H9 (cell line): Measurements from ENCODE around the gene TSPAN2. TPM values are rescaled to one million over a fixed set of nuclear protein-coding genes. Genes with fewer than 3 reads are reported as not detected.

Experiments
- DNase-seq: peaks from one replicate; pipeline ENCODE4 v3.0.0-alpha.2; 2017
- H2AFZ ChIP-seq: one replicate; pipeline ENCODE4 v1.6.1; 2013; ENCODE audit warnings: mild to moderate bottlenecking, low read length, control low read depth, moderate library complexity
- H2AK5ac ChIP-seq: 2 replicates; pipeline ENCODE4 v1.6.1; 2013; ENCODE audit warnings: low read length, control low read depth, mixed read lengths; ENCODE audit not compliant: insufficient read length
- H2BK120ac ChIP-seq: one replicate; pipeline ENCODE4 v1.6.1; 2013; ENCODE audit warnings: low read depth, mild to moderate bottlenecking, low read length, control low read depth, inconsistent platforms; ENCODE audit not compliant: poor library complexity, severe bottlenecking
- H2BK12ac ChIP-seq: 2 replicates; pipeline ENCODE4 v1.6.1; 2013; ENCODE audit warnings: low read length, control low read depth, mixed read lengths, low read depth; ENCODE audit not compliant: insufficient read length
- H2BK15ac ChIP-seq: 2 replicates; pipeline ENCODE4 v1.6.1; 2013; ENCODE audit warnings: low read depth, low read length, control low read depth
- H2BK20ac ChIP-seq: one replicate; pipeline ENCODE4 v1.6.1; 2013; ENCODE audit warnings: low read depth, mild to moderate bottlenecking, low read length, control low read depth, inconsistent platforms; ENCODE audit not compliant: poor library complexity, severe bottlenecking
- H2BK5ac ChIP-seq: 2 replicates; pipeline ENCODE4 v1.6.1; 2013; ENCODE audit warnings: low read length, control low read depth, mixed read lengths; ENCODE audit not compliant: insufficient read length
- H3K14ac ChIP-seq: 2 replicates; pipeline ENCODE4 v1.6.1; 2013; ENCODE audit warnings: low read length, control low read depth; ENCODE audit not compliant: insufficient read depth
- H3K18ac ChIP-seq: 2 replicates; pipeline ENCODE4 v1.6.1; 2013; ENCODE audit warnings: low read depth, mild to moderate bottlenecking, mixed read lengths, low read length, control low read depth; ENCODE audit not compliant: insufficient read length
- H3K23ac ChIP-seq: 2 replicates; pipeline ENCODE4 v1.6.1; 2013; ENCODE audit warnings: low read length, control low read depth, mixed read lengths, low read depth; ENCODE audit not compliant: insufficient read length
- H3K23me2 ChIP-seq: 2 replicates; pipeline ENCODE4 v1.6.1; 2013; ENCODE audit warnings: low read depth, mild to moderate bottlenecking, mixed read lengths, low read length, control low read depth; ENCODE audit not compliant: insufficient read length, poor library complexity, severe bottlenecking
- H3K27ac ChIP-seq: 2 replicates; pipeline ENCODE4 v1.5.1; 2013; ENCODE audit warnings: low read length, control low read depth, mixed read lengths, low read depth; ENCODE audit not compliant: insufficient read length
- H3K27me3 ChIP-seq: 2 replicates; pipeline ENCODE4 v1.6.1; 2013; ENCODE audit warnings: low read length, control low read depth, inconsistent platforms; ENCODE audit not compliant: insufficient read depth
- H3K4ac ChIP-seq: 2 replicates; pipeline ENCODE4 v1.6.1; 2013; ENCODE audit warnings: low read depth, mild to moderate bottlenecking, control low read depth, inconsistent platforms, low read length, moderate library complexity
- H3K4me1 ChIP-seq: 2 replicates; pipeline ENCODE4 v1.6.1; 2013; ENCODE audit warnings: low read length, control low read depth, inconsistent platforms; ENCODE audit not compliant: insufficient read depth
- H3K4me2 ChIP-seq: 2 replicates; pipeline ENCODE4 v1.6.1; 2013; ENCODE audit warnings: low read length, control low read depth, mixed read lengths; ENCODE audit not compliant: insufficient read length, insufficient read depth
- H3K56ac ChIP-seq: 2 replicates; pipeline ENCODE4 v1.6.1; 2013; ENCODE audit warnings: low read depth, mild to moderate bottlenecking, mixed read lengths, low read length, control low read depth; ENCODE audit not compliant: insufficient read length
- H3K79me1 ChIP-seq: 2 replicates; pipeline ENCODE4 v1.6.1; 2013; ENCODE audit warnings: low read depth, mild to moderate bottlenecking, moderate library complexity, low read length, control low read depth, inconsistent platforms; ENCODE audit not compliant: insufficient read depth, poor library complexity, severe bottlenecking
- H3K79me2 ChIP-seq: 2 replicates; pipeline ENCODE4 v1.6.1; 2013; ENCODE audit warnings: low read length, control low read depth, inconsistent platforms; ENCODE audit not compliant: insufficient read depth
- H3K9ac ChIP-seq: 2 replicates; pipeline ENCODE4 v1.6.1; 2013; ENCODE audit warnings: low read length, control low read depth, mixed read lengths; ENCODE audit not compliant: insufficient read length; ENCODE audit errors: extremely low read depth
- H3K9me3 ChIP-seq: one replicate; pipeline ENCODE4 v1.6.1; 2013; ENCODE audit warnings: low read depth, low read length, inconsistent platforms; ENCODE audit not compliant: control insufficient read depth
- H3T11ph ChIP-seq: one replicate; pipeline ENCODE4 v1.6.1; 2013; ENCODE audit warnings: mild to moderate bottlenecking, low read length, control low read depth, inconsistent platforms
- H4K20me1 ChIP-seq: one replicate; pipeline ENCODE4 v1.6.1; 2013; ENCODE audit not compliant: control insufficient read depth, insufficient read length, insufficient read depth
- H4K5ac ChIP-seq: 2 replicates; pipeline ENCODE4 v1.6.1; 2013; ENCODE audit warnings: low read depth, mild to moderate bottlenecking, mixed read lengths, low read length, control low read depth; ENCODE audit not compliant: insufficient read length
- H4K8ac ChIP-seq: replicated peaks from 2 replicates; pipeline ENCODE4 v1.6.1; 2013; ENCODE audit warnings: low read length, control low read depth, mixed read lengths, low read depth; ENCODE audit not compliant: insufficient read length
- H4K91ac ChIP-seq: 2 replicates; pipeline ENCODE4 v1.6.1; 2013; ENCODE audit warnings: low read depth, mild to moderate bottlenecking, moderate library complexity, mixed read lengths, low read length, control low read depth; ENCODE audit not compliant: insufficient read length
- H3K27ac Mint-ChIP-seq, 3 experiments: 2 replicates in 2 of 3; 3 replicates in 1 of 3; pipeline ENCODE4 v1.8.0; 2020 to 2021; ENCODE audit warnings: mixed read lengths in 3 of 3, mild to moderate bottlenecking in 1 of 3, moderate library complexity in 1 of 3
- H3K27me3 Mint-ChIP-seq: 2 replicates; pipeline ENCODE4 v1.8.0; 2021; ENCODE audit warnings: low read depth, mild to moderate bottlenecking, moderate library complexity, mixed read lengths
- H3K36me3 Mint-ChIP-seq, 3 experiments: 2 replicates in 2 of 3; 3 replicates in 1 of 3; pipeline ENCODE4 v1.8.0; 2020 to 2021; ENCODE audit warnings: low read depth in 3 of 3, mixed read lengths in 3 of 3; ENCODE audit not compliant: insufficient read depth in 1 of 3
- H3K4me1 Mint-ChIP-seq, 2 experiments: 2 replicates each; pipeline ENCODE4 v1.8.0; 2020; ENCODE audit warnings: mixed read lengths in 2 of 2
- H3K4me3 Mint-ChIP-seq, 2 experiments: 2 replicates in 1 of 2; 3 replicates in 1 of 2; pipeline ENCODE4 v1.8.0; 2020 to 2021; ENCODE audit warnings: mild to moderate bottlenecking in 2 of 2, mixed read lengths in 2 of 2, moderate library complexity in 1 of 2
- H3K9me3 Mint-ChIP-seq, 2 experiments: 2 replicates in 1 of 2; 3 replicates in 1 of 2; pipeline ENCODE4 v1.8.0; 2020; ENCODE audit warnings: mild to moderate bottlenecking in 2 of 2, mixed read lengths in 2 of 2, moderate library complexity in 1 of 2
- CTCF ChIP-seq: fragments of 200-600 bp; sonication (generic); conservative IDR thresholded peaks from 3 replicates; pipeline ENCODE4 v1.8.0; 2021; ENCODE audit warnings: antibody characterized with exemption, mild to moderate bottlenecking
- WGBS: extraction: QIAGEN DNeasy Blood & Tissue Kit; methylation state at CpG from one replicate; pipeline ENCODE4 v1.1.7; 2013; ENCODE audit warnings: missing lambda C conversion rate, low lambda C conversion rate, mixed read lengths; ENCODE audit not compliant: insufficient read length; ENCODE audit errors: extremely low coverage; 5-methylcytosine and 5-hydroxymethylcytosine counted together
- total RNA-seq: library from RNA; stranded (reverse); gene quantifications from 2 replicates; pipeline ENCODE4 v1.2.1, GENCODE V29; 2021

Gene TSPAN2
- total RNA-seq, 1 experiment from 2014 or later: 10.8 TPM

DNA sequence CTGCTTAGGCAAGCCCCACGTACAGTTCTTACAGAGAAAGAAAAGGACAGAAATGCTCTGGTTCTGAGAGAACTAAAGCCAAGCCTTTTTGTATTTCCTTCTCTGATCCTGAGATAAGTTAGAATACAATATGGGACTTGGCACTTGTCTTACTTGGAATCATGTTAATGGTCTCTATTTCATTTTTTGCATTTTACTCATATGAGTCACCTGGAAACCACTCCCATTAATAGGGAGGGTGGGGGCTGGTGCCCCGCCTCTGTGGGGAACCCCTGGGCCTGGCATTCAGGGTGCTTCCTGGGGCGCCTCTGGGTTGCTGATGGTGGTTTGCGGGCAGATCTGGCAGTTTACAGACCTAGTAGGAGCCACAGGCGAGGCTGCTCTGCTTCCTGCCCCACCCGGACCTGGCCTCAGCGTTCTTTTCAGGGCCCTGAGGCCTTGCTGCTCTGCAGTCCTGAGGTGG lies 26.7 kb downstream of the TSPAN2 start:
- H3K4me1 ChIP-seq: no peaks in the 10 kb centered on the region
- H3K27ac ChIP-seq: no peak overlapping the region
- no peaks in the 10 kb centered on the region for H3K27me3 Mint-ChIP-seq
- no peak overlapping the region for H3K18ac ChIP-seq
- H3K4me2 ChIP-seq: no peak overlapping the region
- no peak for TF ChIP-seq CTCF
- no peak overlapping the region for H2AFZ ChIP-seq
- no peak overlapping the region for H3K23ac ChIP-seq
- no peaks in the 10 kb centered on the region for H3K9me3 ChIP-seq
- WGBS: no CpG with 5 or more reads among the region's 7 CpGs
- no peak for DNase-seq
- no peak overlapping the region for H3K4ac ChIP-seq
- H4K91ac ChIP-seq: no peak overlapping the region
- H3K23me2 ChIP-seq: no peaks in the 10 kb centered on the region
- H3K79me2 ChIP-seq: no peaks in the 10 kb centered on the region
- no peaks in the 10 kb centered on the region; a peak in 1 of 7 replicates for H3K36me3 Mint-ChIP-seq
- no peak overlapping the region for H2BK120ac ChIP-seq
- H4K20me1 ChIP-seq: no peaks in the 10 kb centered on the region
- no peaks in the 10 kb centered on the region for H3K9me3 Mint-ChIP-seq
- no peak overlapping the region for H3K27ac Mint-ChIP-seq
- no peaks in the 10 kb centered on the region for H3K79me1 ChIP-seq
- H3K9ac ChIP-seq: no peak overlapping the region
- H2AK5ac ChIP-seq: no peak overlapping the region
- no peak overlapping the region for H3K4me3 Mint-ChIP-seq
- H3K14ac ChIP-seq: no peak overlapping the region
- H2BK20ac ChIP-seq: no peak overlapping the region
- no peak overlapping the region for H2BK12ac ChIP-seq
- H3K4me1 Mint-ChIP-seq: peaks cover 0 to 2% of the 10 kb centered on the region in 2 experiments; a peak in 1 of 4 replicates
- H4K8ac ChIP-seq: no peak overlapping the region
- no peak overlapping the region for H3T11ph ChIP-seq
- no peak overlapping the region for H3K56ac ChIP-seq
- H2BK5ac ChIP-seq: no peak overlapping the region
- H2BK15ac ChIP-seq: no peak overlapping the region
- H3K27me3 ChIP-seq: no peaks in the 10 kb centered on the region
- H4K5ac ChIP-seq: no peak overlapping the region
